ENCODE measurements around the gene HEXD.

- no peak for TF ChIP-seq CTCF (IDR thresholded peaks at IDR 0.05 in 2 of 3, conservative IDR thresholded peaks at IDR 0.05 in 1 of 3; ENCODE audit: control insufficient read depth in 2 of 3, extremely low read depth in 1 of 3, insufficient read depth in 1 of 3, low read depth in 3 of 3, low read length in 3 of 3)
- no peak for TF ChIP-seq SUZ12 (IDR thresholded peaks at IDR 0.05; ENCODE audit: unreplicated experiment)
- TF ChIP-seq POLR2A (IDR thresholded peaks at IDR 0.05; ENCODE audit: low read depth, low read length) = no peak
- no peak for TF ChIP-seq EGR1 (IDR thresholded peaks at IDR 0.05; ENCODE audit: borderline replicate concordance in 1 of 2, low read depth in 2 of 2, low read length in 2 of 2)
- TF ChIP-seq USF1 (IDR thresholded peaks at IDR 0.05; ENCODE audit: borderline replicate concordance, extremely low read length, insufficient read depth, low read depth, low read length) = no peak
- no peak for TF ChIP-seq ESRRA (IDR thresholded peaks at IDR 0.05; ENCODE audit: low read length)
- no peak for TF ChIP-seq ATF2 (IDR thresholded peaks at IDR 0.05; ENCODE audit: low read length)
- no peak for TF ChIP-seq CREB1 (IDR thresholded peaks at IDR 0.05; ENCODE audit: low read depth)
- no peak for TF ChIP-seq POLR2AphosphoS5 (IDR thresholded peaks at IDR 0.05; ENCODE audit: low read length)
- TF ChIP-seq EZH2 (IDR thresholded peaks at IDR 0.05; ENCODE audit: borderline replicate concordance, control insufficient read depth, low read depth, low read length) = no peak
- TF ChIP-seq CEBPB (IDR thresholded peaks at IDR 0.05; ENCODE audit: borderline replicate concordance in 1 of 2, low read depth in 2 of 2, low read length in 2 of 2) = no peak
These were observed 51.9 kb downstream of the HEXD start for GRCh38 chr17:82470065-82470464.

All from GM12878 (cell line).